SH-SY5Y (cell line): ENCODE results near the gene FOXK1.

ENCODE experiments used
- GATA2 ChIP-seq: IDR thresholded peaks from 2 replicates; pipeline ENCODE4 v1.6.1; 2011; ENCODE audit warnings: mild to moderate bottlenecking, low read depth, low read length
- GATA3 ChIP-seq: IDR thresholded peaks from 2 replicates; pipeline ENCODE4 v1.6.1; 2011; ENCODE audit warnings: low read depth, mild to moderate bottlenecking, low read length, moderate library complexity

DNA sequence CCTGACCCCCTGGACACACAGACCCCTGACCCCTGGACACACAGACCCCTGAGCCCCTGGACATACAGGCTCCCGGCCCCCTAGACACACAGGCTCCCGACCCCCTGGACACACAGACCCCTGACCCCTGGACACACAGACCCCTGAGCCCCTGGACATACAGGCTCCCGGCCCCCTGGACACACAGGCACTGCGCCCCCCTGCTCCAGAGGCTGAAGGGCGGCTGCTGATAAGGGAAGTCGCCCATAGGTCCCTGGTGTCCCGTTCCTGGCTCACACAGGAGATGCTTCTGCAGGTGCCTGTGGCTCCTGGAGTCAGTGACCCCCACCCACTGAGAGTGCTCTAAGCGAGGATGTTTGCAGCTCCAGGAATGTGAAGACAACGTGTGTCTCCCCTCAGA is 89.6 kb downstream of the FOXK1 start:
- TF ChIP-seq GATA3 (no peak), GATA2 (no peak)
